Measurements from ENCODE around the gene SERINC3. TPM values are rescaled to one million over a fixed set of nuclear protein-coding genes. Genes with fewer than 3 reads are reported as not detected.

The SERINC3 gene
- total and polyA plus RNA-seq, 2 donors: 34.8 to 51.2 TPM

DNA sequence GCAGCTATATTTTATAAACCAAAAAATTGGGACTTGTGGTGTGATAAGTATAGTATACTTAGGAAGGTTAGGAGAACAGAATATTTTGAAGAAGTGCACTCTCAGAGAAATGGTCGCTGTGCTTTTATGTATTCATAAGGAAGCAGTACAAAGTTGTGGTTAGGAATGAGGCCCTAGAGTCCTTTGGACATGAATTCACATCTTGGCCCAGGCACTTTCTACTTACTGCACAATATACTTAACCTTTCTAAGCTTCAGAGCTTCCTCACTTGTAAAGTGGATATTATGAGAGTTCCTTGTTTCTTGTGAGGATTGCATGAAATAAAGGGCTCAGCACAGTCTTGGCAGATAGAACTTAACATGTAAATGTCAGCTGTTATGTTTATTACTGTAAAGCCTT, 21.0 kb upstream of the SERINC3 start:
- Histone ChIP-seq H3K27ac (ENCODE audit: low read depth in 1 of 2, low read length in 1 of 2) (no peak overlapping the region), H3K4me1 (ENCODE audit: control insufficient read depth in 2 of 2, insufficient read depth in 2 of 2, low read length in 2 of 2) (no peaks in the 10 kb centered on the region), H3K4me3 (ENCODE audit: low read length in 2 of 2) (no peak overlapping the region), H3K36me3 (ENCODE audit: control insufficient read depth in 2 of 2, insufficient read depth in 2 of 2, low read length in 1 of 2) (no peaks in the 10 kb centered on the region), H3K27me3 (ENCODE audit: control insufficient read depth in 2 of 2, insufficient read depth in 1 of 2, low read length in 1 of 2) (no peaks in the 10 kb centered on the region), H3K9me3 (ENCODE audit: control insufficient read depth in 2 of 2, insufficient read depth in 1 of 2, low read length in 1 of 2) (no peaks in the 10 kb centered on the region)
- WGBS: 11% methylated on average over 1 of the region's 1 CpG
- no peak for DNase-seq (ENCODE audit: low read depth in 6 of 9, low spot score in 9 of 9)

DNA sequence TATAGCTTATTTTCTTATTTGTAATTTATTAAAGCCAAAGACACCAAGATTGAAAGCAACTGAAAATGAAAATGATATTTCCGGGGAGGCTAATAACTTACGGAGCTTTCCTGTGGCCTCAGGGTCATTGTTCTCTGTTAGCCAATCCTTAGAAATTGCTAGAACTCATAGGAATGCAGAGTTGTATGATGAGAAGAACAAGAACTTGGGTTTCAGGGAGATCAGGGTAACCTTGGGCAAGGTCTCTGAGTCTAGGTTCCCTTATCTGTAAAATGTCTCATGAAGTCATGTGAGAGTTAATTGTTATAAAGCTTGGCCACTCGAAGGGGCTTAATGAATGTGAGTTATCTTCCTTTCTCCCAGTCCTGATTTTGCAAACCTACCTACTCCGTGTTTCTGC, 20.1 kb upstream of the SERINC3 start:
- 96% methylated on average over 4 of the region's 4 CpGs for WGBS
- H3K4me1 ChIP-seq (ENCODE audit: control insufficient read depth in 2 of 2, insufficient read depth in 2 of 2, low read length in 2 of 2): no peaks in the 10 kb centered on the region
- H3K36me3 ChIP-seq (ENCODE audit: control insufficient read depth in 2 of 2, insufficient read depth in 2 of 2, low read length in 1 of 2): no peaks in the 10 kb centered on the region
- H3K9me3 ChIP-seq (ENCODE audit: control insufficient read depth in 2 of 2, insufficient read depth in 1 of 2, low read length in 1 of 2): no peaks in the 10 kb centered on the region
- no peak overlapping the region for H3K4me3 ChIP-seq (ENCODE audit: low read length in 2 of 2)
- no peak for DNase-seq (ENCODE audit: low read depth in 6 of 9, low spot score in 9 of 9)
- no peak overlapping the region for H3K27ac ChIP-seq (ENCODE audit: low read depth in 1 of 2, low read length in 1 of 2)
- no peaks in the 10 kb centered on the region for H3K27me3 ChIP-seq (ENCODE audit: control insufficient read depth in 2 of 2, insufficient read depth in 1 of 2, low read length in 1 of 2)

DNA sequence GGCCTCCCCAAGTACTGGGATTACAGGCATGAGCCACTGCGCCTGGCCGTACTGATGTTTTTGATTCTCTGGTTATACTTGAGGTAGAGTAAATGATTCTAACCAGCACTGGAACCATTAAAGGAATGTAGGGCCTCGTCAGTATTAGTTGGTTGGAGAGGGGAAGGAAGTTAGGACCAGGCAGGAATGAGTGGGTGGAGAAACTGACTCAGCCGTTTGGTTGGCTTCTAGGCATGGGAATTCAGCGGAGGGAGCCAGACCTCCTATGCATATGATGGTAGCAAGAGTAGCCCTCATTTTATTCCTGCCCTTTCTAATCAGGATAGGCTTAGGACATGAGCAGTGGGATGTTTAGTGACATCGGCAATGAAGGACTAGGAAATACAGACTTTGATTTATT, 19.0 kb upstream of the SERINC3 start:
- Histone ChIP-seq H3K27me3 (ENCODE audit: control insufficient read depth in 2 of 2, insufficient read depth in 1 of 2, low read length in 1 of 2) (no peaks in the 10 kb centered on the region), H3K4me3 (ENCODE audit: low read length in 2 of 2) (no peak overlapping the region), H3K4me1 (ENCODE audit: control insufficient read depth in 2 of 2, insufficient read depth in 2 of 2, low read length in 2 of 2) (no peaks in the 10 kb centered on the region), H3K9me3 (ENCODE audit: control insufficient read depth in 2 of 2, insufficient read depth in 1 of 2, low read length in 1 of 2) (no peaks in the 10 kb centered on the region), H3K36me3 (ENCODE audit: control insufficient read depth in 2 of 2, insufficient read depth in 2 of 2, low read length in 1 of 2) (no peaks in the 10 kb centered on the region), H3K27ac (ENCODE audit: low read depth in 1 of 2, low read length in 1 of 2) (no peak overlapping the region)
- DNase-seq (ENCODE audit: low read depth in 6 of 9, low spot score in 9 of 9): no peak
- 94% methylated on average over 6 of the region's 6 CpGs for WGBS

DNA sequence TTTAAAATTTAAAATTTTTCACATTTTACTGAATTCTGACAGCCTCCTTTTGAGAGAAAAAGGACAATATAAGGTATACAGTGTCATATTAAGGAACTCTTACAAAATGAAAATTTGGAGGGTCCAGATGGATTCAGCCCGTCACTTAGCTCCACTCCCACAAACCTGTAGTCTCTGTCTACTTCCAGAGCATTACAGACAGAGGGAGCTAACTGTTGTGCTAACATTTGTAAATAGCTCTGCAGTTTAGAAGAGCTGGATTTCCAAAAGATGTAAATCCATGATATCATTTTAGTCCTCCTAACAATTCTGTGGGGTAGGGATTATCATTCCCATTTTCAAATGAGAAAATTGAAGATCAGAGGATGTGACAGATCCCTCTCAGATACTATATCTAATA, 16.1 kb upstream of the SERINC3 start:
- 97% methylated on average over 1 of the region's 1 CpG for WGBS
- H3K27me3 ChIP-seq (ENCODE audit: control insufficient read depth in 2 of 2, insufficient read depth in 1 of 2, low read length in 1 of 2): no peaks in the 10 kb centered on the region
- H3K4me3 ChIP-seq (ENCODE audit: low read length in 2 of 2): no peak overlapping the region
- H3K27ac ChIP-seq (ENCODE audit: low read depth in 1 of 2, low read length in 1 of 2): no peak overlapping the region
- DNase-seq (ENCODE audit: low read depth in 6 of 9, low spot score in 9 of 9): no peak
- no peaks in the 10 kb centered on the region for H3K9me3 ChIP-seq (ENCODE audit: control insufficient read depth in 2 of 2, insufficient read depth in 1 of 2, low read length in 1 of 2)
- H3K4me1 ChIP-seq (ENCODE audit: control insufficient read depth in 2 of 2, insufficient read depth in 2 of 2, low read length in 2 of 2): peaks cover 3 to 9% of the 10 kb centered on the region in 2 donors
- H3K36me3 ChIP-seq (ENCODE audit: control insufficient read depth in 2 of 2, insufficient read depth in 2 of 2, low read length in 1 of 2): no peaks in the 10 kb centered on the region

DNA sequence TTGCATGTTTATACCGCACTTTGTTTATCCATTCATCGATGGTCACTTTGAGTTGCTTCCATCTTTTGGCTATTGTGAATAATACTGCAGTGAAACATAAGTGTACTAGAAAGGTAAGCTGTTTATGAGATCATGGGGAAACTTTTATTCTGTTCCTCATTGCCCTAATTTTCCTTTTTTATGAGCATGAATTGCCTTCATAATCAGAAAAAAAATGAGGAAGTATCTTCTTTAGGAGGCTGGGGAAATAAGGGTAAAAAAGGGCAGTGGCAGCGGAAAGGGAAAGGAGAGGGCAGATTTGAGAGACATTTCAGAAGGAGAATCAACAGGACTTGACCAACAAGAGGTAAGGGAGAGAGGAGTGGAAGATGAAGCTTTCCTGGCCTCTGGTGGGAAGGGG, 14.3 kb upstream of the SERINC3 start:
- H3K9me3 ChIP-seq (ENCODE audit: control insufficient read depth in 2 of 2, insufficient read depth in 1 of 2, low read length in 1 of 2): no peaks in the 10 kb centered on the region

DNA sequence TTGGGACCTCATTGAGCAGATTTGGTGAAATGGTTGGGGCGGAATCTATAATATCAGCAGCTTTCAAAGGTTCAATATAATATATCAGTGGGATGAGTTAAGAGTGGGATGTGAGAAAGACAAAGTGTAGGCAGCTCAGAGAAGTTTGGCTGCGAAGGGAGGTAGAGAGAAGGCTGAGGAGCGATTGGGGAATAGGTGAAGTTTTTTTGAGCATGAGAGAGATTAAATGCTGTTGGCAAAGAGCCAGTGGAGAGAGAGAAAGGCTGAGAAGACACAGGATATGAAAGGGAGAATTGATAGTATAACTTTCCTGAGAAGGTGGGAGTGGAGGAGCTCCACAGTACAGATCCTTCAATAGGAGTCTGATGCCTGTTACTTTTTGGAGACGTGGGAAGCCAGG, 12.1 kb upstream of the SERINC3 start:
- H3K27ac ChIP-seq (ENCODE audit: low read depth in 1 of 2, low read length in 1 of 2): no peak overlapping the region
- no peak for DNase-seq (ENCODE audit: low read depth in 6 of 9, low spot score in 9 of 9)
- H3K36me3 ChIP-seq (ENCODE audit: control insufficient read depth in 2 of 2, insufficient read depth in 2 of 2, low read length in 1 of 2): no peaks in the 10 kb centered on the region
- peaks cover 17 to 23% of the 10 kb centered on the region in 2 donors for H3K4me1 ChIP-seq (ENCODE audit: control insufficient read depth in 2 of 2, insufficient read depth in 2 of 2, low read length in 2 of 2)
- H3K9me3 ChIP-seq (ENCODE audit: control insufficient read depth in 2 of 2, insufficient read depth in 1 of 2, low read length in 1 of 2): no peaks in the 10 kb centered on the region
- no peak overlapping the region for H3K4me3 ChIP-seq (ENCODE audit: low read length in 2 of 2)
- WGBS: 87% methylated on average over 4 of the region's 4 CpGs
- peaks cover 0 to 2% of the 10 kb centered on the region in 2 donors for H3K27me3 ChIP-seq (ENCODE audit: control insufficient read depth in 2 of 2, insufficient read depth in 1 of 2, low read length in 1 of 2)

More for the DNA sequence above, 14.3 kb upstream of the SERINC3 start:
- 96% methylated on average over 3 of the region's 3 CpGs for WGBS
- no peak overlapping the region for H3K27ac ChIP-seq (ENCODE audit: low read depth in 1 of 2, low read length in 1 of 2)
- DNase-seq (ENCODE audit: low read depth in 6 of 9, low spot score in 9 of 9): no peak
- no peaks in the 10 kb centered on the region for H3K36me3 ChIP-seq (ENCODE audit: control insufficient read depth in 2 of 2, insufficient read depth in 2 of 2, low read length in 1 of 2)
- H3K4me1 ChIP-seq (ENCODE audit: control insufficient read depth in 2 of 2, insufficient read depth in 2 of 2, low read length in 2 of 2): peaks cover 17 to 23% of the 10 kb centered on the region in 2 donors
- H3K4me3 ChIP-seq (ENCODE audit: low read length in 2 of 2): no peak overlapping the region
- H3K27me3 ChIP-seq (ENCODE audit: control insufficient read depth in 2 of 2, insufficient read depth in 1 of 2, low read length in 1 of 2): peaks cover 0 to 2% of the 10 kb centered on the region in 2 donors

DNA sequence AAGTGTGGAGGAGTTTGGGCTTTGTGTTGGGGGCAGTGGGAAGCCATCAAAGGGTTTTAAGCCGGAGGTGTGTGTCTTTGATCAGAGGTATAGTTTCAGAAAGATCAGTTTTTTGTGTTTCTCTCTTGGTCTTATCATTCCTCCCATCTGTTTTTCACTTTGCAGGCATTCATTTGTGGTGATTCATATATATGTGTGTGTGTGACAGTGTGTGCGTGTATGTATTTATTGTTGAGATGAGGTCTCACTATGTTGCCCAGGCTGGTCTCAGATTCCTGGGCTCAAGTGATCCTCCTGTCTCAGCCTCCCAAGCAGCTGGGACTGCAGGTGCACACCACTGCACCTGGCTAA, 11.1 kb upstream of the SERINC3 start:
- Histone ChIP-seq H3K27ac (ENCODE audit: low read depth in 1 of 2, low read length in 1 of 2) (peak overlapping the region in 1 of 2 donors; percentile 55), H3K4me1 (ENCODE audit: control insufficient read depth in 2 of 2, insufficient read depth in 2 of 2, low read length in 2 of 2) (peaks cover 17 to 23% of the 10 kb centered on the region in 2 donors)
- 2% methylated on average over 2 of the region's 2 CpGs for WGBS

DNA sequence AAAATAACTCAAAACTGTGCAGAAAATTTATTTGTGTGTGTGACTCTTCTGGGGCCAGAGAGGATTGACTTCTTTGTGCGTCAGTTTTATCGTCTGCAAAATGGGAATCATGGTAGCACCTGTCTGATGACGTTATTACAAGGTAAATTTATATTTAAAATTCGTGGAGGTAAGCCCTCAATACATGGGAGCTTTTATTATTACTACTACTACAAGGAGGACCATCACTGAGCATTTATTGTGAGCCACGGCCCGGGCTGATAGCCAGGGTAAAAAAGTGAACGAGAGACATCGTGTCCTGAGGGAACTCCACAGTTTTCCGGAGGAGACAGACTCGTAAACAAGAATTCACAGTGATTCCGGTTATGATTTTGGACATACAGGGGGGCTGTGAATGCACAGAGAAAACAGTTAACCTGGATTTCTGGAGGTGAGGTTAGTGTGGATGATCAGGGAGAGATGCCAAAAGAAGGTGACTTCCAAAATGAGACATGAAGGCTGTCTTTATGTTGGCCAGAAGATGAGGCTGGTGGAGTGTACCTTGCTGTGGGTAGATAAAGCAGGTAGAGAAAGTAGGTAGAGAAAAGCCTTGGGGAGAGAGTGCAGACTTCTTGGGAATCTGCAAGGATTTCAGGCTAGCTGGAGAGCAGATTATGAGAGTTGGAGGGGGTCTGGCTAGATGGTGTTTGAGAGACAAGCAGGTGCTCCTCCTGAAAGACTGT, 10.6 kb upstream of the SERINC3 start:
- WGBS: 66% methylated on average over 11 of the region's 11 CpGs
- Histone ChIP-seq H3K27ac (ENCODE audit: low read depth in 1 of 2, low read length in 1 of 2) (peak overlapping the region in 1 of 2 donors; percentile 55), H3K36me3 (ENCODE audit: control insufficient read depth in 2 of 2, insufficient read depth in 2 of 2, low read length in 1 of 2) (no peaks in the 10 kb centered on the region), H3K27me3 (ENCODE audit: control insufficient read depth in 2 of 2, insufficient read depth in 1 of 2, low read length in 1 of 2) (peaks cover 0 to 2% of the 10 kb centered on the region in 2 donors), H3K4me3 (ENCODE audit: low read length in 2 of 2) (peak overlapping the region; percentile 54 to 75), H3K4me1 (ENCODE audit: control insufficient read depth in 2 of 2, insufficient read depth in 2 of 2, low read length in 2 of 2) (peaks cover 17 to 23% of the 10 kb centered on the region in 2 donors), H3K9me3 (ENCODE audit: control insufficient read depth in 2 of 2, insufficient read depth in 1 of 2, low read length in 1 of 2) (no peaks in the 10 kb centered on the region)
- no peak for DNase-seq (ENCODE audit: low read depth in 6 of 9, low spot score in 9 of 9)

More for the DNA sequence above, 11.1 kb upstream of the SERINC3 start:
- Histone ChIP-seq H3K9me3 (ENCODE audit: control insufficient read depth in 2 of 2, insufficient read depth in 1 of 2, low read length in 1 of 2) (no peaks in the 10 kb centered on the region), H3K27me3 (ENCODE audit: control insufficient read depth in 2 of 2, insufficient read depth in 1 of 2, low read length in 1 of 2) (peaks cover 0 to 2% of the 10 kb centered on the region in 2 donors), H3K36me3 (ENCODE audit: control insufficient read depth in 2 of 2, insufficient read depth in 2 of 2, low read length in 1 of 2) (no peaks in the 10 kb centered on the region), H3K4me3 (ENCODE audit: low read length in 2 of 2) (no peak overlapping the region)
- peak in 5 of 9 donors; percentile 47 to 79 (median 53) for DNase-seq (ENCODE audit: low read depth in 6 of 9, low spot score in 9 of 9)

DNA sequence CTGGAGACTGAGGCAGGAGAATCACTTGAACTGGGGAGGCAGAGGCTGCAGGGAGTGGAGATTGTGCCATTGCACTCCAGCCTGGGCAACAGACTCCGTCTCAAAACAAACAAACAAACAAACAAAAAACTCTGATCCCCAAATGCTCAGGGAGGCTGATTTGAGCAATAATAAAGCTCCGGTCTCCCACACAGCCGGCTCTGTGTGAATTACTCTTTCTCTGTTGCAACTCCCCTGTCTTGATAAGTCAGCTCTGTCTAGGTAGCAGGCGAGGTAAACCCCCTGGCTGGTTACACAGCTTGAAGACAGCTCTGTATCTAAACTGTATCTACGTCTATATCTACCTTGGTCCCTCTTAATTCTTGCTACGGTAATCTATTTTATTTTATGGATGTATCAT, 6.4 kb upstream of the SERINC3 start:
- H3K27me3 ChIP-seq (ENCODE audit: control insufficient read depth in 2 of 2, insufficient read depth in 1 of 2, low read length in 1 of 2): peaks cover 0 to 2% of the 10 kb centered on the region in 2 donors
- peaks cover 17% of the 10 kb centered on the region in 2 donors for H3K4me1 ChIP-seq (ENCODE audit: control insufficient read depth in 2 of 2, insufficient read depth in 2 of 2, low read length in 2 of 2)
- H3K4me3 ChIP-seq (ENCODE audit: low read length in 2 of 2): no peak overlapping the region
- 95% methylated on average over 6 of the region's 6 CpGs for WGBS
- no peaks in the 10 kb centered on the region for H3K36me3 ChIP-seq (ENCODE audit: control insufficient read depth in 2 of 2, insufficient read depth in 2 of 2, low read length in 1 of 2)
- DNase-seq (ENCODE audit: low read depth in 6 of 9, low spot score in 9 of 9): no peak
- H3K9me3 ChIP-seq (ENCODE audit: control insufficient read depth in 2 of 2, insufficient read depth in 1 of 2, low read length in 1 of 2): no peaks in the 10 kb centered on the region
- no peak overlapping the region for H3K27ac ChIP-seq (ENCODE audit: low read depth in 1 of 2, low read length in 1 of 2)

Measured in thymus (tissue), 11 donors.